Naive thymus-derived CD4-positive, alpha-beta T cell (primary cell): ENCODE results near the gene SCFD1. TPM values are rescaled to one million over a fixed set of nuclear protein-coding genes. Genes with fewer than 3 reads are reported as not detected.

Experiments used
- ATAC-seq: fragments of 150-1000 bp; cut with Tn5 transposase; 2 replicates; pipeline ENCODE4 v1.10.0; 2021; ENCODE audit warnings: mild to moderate bottlenecking, moderate library complexity
- CTCF ChIA-PET: fragments of 350-600 bp; sonication (Branson Sonifier 250); formaldehyde crosslinking; loops from one replicate; lab custom pipeline; 2021; ENCODE audit warnings: antibody characterized with exemption; lab: Charles Lee
- POLR2A ChIA-PET: fragments of 350-600 bp; sonication (Branson Sonifier 250); formaldehyde crosslinking; loops from one replicate; lab custom pipeline; 2021; ENCODE audit warnings: antibody characterized with exemption, inconsistent platforms; lab: Charles Lee
- DNase-seq, 9 donors: peaks; one replicate each; pipeline versions ENCODE4 v3.0.0 to v3.0.0-alpha.2; 2020 to 2022; ENCODE audit warnings: mixed read lengths in 1 of 9
- H3K27ac ChIP-seq: one replicate; pipeline ENCODE4 v1.7.0; 2013; ENCODE audit warnings: mild to moderate bottlenecking, low read depth, low read length, moderate library complexity
- H3K27me3 ChIP-seq, 2 donors: one replicate each; pipeline ENCODE4 v1.7.0; 2013; ENCODE audit warnings: low read length in 2 of 2, mild to moderate bottlenecking in 2 of 2, moderate library complexity in 2 of 2; ENCODE audit not compliant: control insufficient read depth in 2 of 2, insufficient read depth in 2 of 2
- H3K36me3 ChIP-seq, 3 experiments: 1 replicate in 2 of 3; 2 replicates in 1 of 3; pipeline ENCODE4 v1.7.0; 2013; ENCODE audit warnings: low read length in 3 of 3, mild to moderate bottlenecking in 3 of 3, moderate library complexity in 1 of 3; ENCODE audit not compliant: insufficient read depth in 3 of 3, control insufficient read depth in 2 of 3
- H3K4me1 ChIP-seq, 2 donors: one replicate each; pipeline ENCODE4 v1.7.0; 2013; ENCODE audit warnings: low read length in 2 of 2, mild to moderate bottlenecking in 2 of 2, moderate library complexity in 1 of 2; ENCODE audit not compliant: control insufficient read depth in 2 of 2, insufficient read depth in 2 of 2
- H3K4me3 ChIP-seq: 2 replicates; pipeline ENCODE4 v1.7.0; 2013; ENCODE audit warnings: mild to moderate bottlenecking, low read length
- H3K9me3 ChIP-seq, 3 experiments: 1 replicate in 2 of 3; 2 replicates in 1 of 3; pipeline ENCODE4 v1.7.0; 2013; ENCODE audit warnings: low read length in 3 of 3; ENCODE audit not compliant: control insufficient read depth in 2 of 3
- H3K27ac Mint-ChIP-seq, 9 donors: one replicate each; pipeline ENCODE4 v1.8.0; 2020 to 2022; ENCODE audit warnings: mixed read lengths in 9 of 9, mild to moderate bottlenecking in 8 of 9, moderate library complexity in 5 of 9, inconsistent platforms in 2 of 9
- H3K27me3 Mint-ChIP-seq, 5 donors: one replicate each; pipeline ENCODE4 v1.8.0; 2021 to 2022; ENCODE audit warnings: mixed read lengths in 5 of 5, mild to moderate bottlenecking in 1 of 5
- H3K36me3 Mint-ChIP-seq, 5 donors: one replicate each; pipeline ENCODE4 v1.8.0; 2020 to 2022; ENCODE audit warnings: mixed read lengths in 5 of 5, mild to moderate bottlenecking in 3 of 5, inconsistent platforms in 1 of 5
- H3K4me1 Mint-ChIP-seq, 7 donors: one replicate each; pipeline ENCODE4 v1.8.0; 2020 to 2022; ENCODE audit warnings: mixed read lengths in 7 of 7, mild to moderate bottlenecking in 3 of 7, inconsistent platforms in 1 of 7
- H3K4me3 Mint-ChIP-seq, 10 donors: one replicate each; pipeline ENCODE4 v1.8.0; 2020 to 2022; ENCODE audit warnings: mild to moderate bottlenecking in 10 of 10, mixed read lengths in 10 of 10, moderate library complexity in 6 of 10, inconsistent platforms in 2 of 10
- H3K9me3 Mint-ChIP-seq, 11 donors: one replicate each; pipeline ENCODE4 v1.8.0; 2020 to 2022; ENCODE audit warnings: mixed read lengths in 11 of 11, mild to moderate bottlenecking in 4 of 11, inconsistent platforms in 1 of 11, moderate library complexity in 1 of 11
- intact Hi-C, 2 donors: fragments of 100-400 bp; cut with micrococcal nuclease; formaldehyde crosslinking; loops; one replicate each; pipeline ENCODE4 v1.15.1; 2023
- polyA plus RNA-seq, 2 donors: library from polyadenylated mRNA; unstranded; fragments of 300-500 nt; fragmentation: Illumina TruSeq; gene quantifications; one replicate each; pipeline ENCODE4 v1.2.3, GENCODE V29; 2021
- total RNA-seq, 6 experiments: library from RNA in 5 of 6; stranded (reverse) in 5 of 6; gene quantifications; 1 replicate in 5 of 6; 2 replicates in 1 of 6; pipeline ENCODE4 v1.2.3 and lab custom pipeline; 2021 to 2026

SCFD1 gene
- total and polyA plus RNA-seq, 7 experiments from 2014 or later, result 59.5 to 75.4 (median 66.0) TPM

DNA sequence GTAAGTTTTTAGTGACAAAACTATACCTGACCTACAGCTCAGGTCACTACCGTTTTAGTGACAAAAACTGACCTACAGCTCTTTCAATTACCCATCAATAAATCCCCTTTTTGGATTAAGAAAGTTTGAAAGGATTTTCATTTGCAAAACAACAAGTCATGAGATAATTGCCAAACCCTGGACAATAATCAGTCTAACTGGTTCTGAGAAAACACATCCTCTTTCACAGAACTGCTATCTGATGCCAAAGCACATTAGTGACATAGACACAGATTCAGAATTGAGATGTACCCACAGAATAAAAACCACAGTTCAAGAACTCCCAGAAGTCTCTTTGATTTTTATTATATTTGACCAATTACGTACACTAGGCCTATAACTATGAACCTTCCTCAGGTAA lies 126.2 kb downstream of the SCFD1 start:
- Histone ChIP-seq H3K4me1 (no peaks in the 10 kb centered on the region), H3K27ac (no peak overlapping the region), H3K36me3 (no peaks in the 10 kb centered on the region), H3K9me3 (no peaks in the 10 kb centered on the region), H3K4me3 (no peak overlapping the region), H3K27me3 (no peaks in the 10 kb centered on the region)
- Mint-ChIP-seq H3K27ac (no peak overlapping the region), H3K36me3 (no peaks in the 10 kb centered on the region), H3K4me3 (no peak overlapping the region), H3K4me1 (no peaks in the 10 kb centered on the region), H3K27me3 (peaks cover 0 to 17% (median 8%) of the 10 kb centered on the region in 5 donors), H3K9me3 (peaks cover 0 to under 1% (median 0%) of the 10 kb centered on the region in 11 donors)
- ChIA-PET CTCF (no interaction called here), POLR2A (no interaction called here)
- DNase-seq (no peak), ATAC-seq (peak; percentile 48)
- intact Hi-C loops, result no loop called here

- no peaks in the 10 kb centered on the region for H3K4me1 ChIP-seq
- intact Hi-C loops, result loop anchor here in 1 of 2 donors (1.0 kb wide), 1 partner anchor 96 kb away; no protein-coding TSS in a partner anchor
- peaks cover 4 to 17% (median 9%) of the 10 kb centered on the region in 5 donors for H3K27me3 Mint-ChIP-seq
- H3K27ac ChIP-seq, result no peak overlapping the region
- H3K27ac Mint-ChIP-seq, result no peak overlapping the region
- no peaks in the 10 kb centered on the region for H3K9me3 ChIP-seq
- no peaks in the 10 kb centered on the region for H3K27me3 ChIP-seq
- DNase-seq (peak in 2 of 9 donors; percentile 2 to 4), ATAC-seq (no peak)
- ChIA-PET CTCF (no interaction called here), POLR2A (no interaction called here)
- no peaks in the 10 kb centered on the region for H3K9me3 Mint-ChIP-seq
- no peaks in the 10 kb centered on the region for H3K36me3 Mint-ChIP-seq
- no peaks in the 10 kb centered on the region for H3K4me1 Mint-ChIP-seq
- H3K4me3 ChIP-seq, result no peak overlapping the region
- H3K36me3 ChIP-seq, result no peaks in the 10 kb centered on the region
- no peak overlapping the region for H3K4me3 Mint-ChIP-seq
Measured at GRCh38 chr14:30751646-30752416, 129.7 kb downstream of the SCFD1 start.

- Mint-ChIP-seq H3K9me3 (no peaks in the 10 kb centered on the region), H3K27ac (no peak overlapping the region), H3K36me3 (no peaks in the 10 kb centered on the region), H3K27me3 (peaks cover 0 to 17% (median 8%) of the 10 kb centered on the region in 5 donors), H3K4me1 (no peaks in the 10 kb centered on the region), H3K4me3 (no peak overlapping the region)
- ATAC-seq (no peak), DNase-seq (no peak)
- POLR2A ChIA-PET, result no interaction called here
- no peaks in the 10 kb centered on the region for H3K9me3 ChIP-seq
- H3K4me3 ChIP-seq, result no peak overlapping the region
- H3K36me3 ChIP-seq, result no peaks in the 10 kb centered on the region
- CTCF ChIA-PET, result no interaction called here
- no peak overlapping the region for H3K27ac ChIP-seq
- H3K4me1 ChIP-seq, result no peaks in the 10 kb centered on the region
- H3K27me3 ChIP-seq, result no peaks in the 10 kb centered on the region
- intact Hi-C loops, result no loop called here
Measured at GRCh38 chr14:30753452-30753851, 131.3 kb downstream of the SCFD1 start.

- no peak overlapping the region for H3K27ac Mint-ChIP-seq
- intact Hi-C loops, result no loop called here
- no peak overlapping the region for H3K4me3 ChIP-seq
- no peaks in the 10 kb centered on the region for H3K9me3 Mint-ChIP-seq
- H3K9me3 ChIP-seq, result no peaks in the 10 kb centered on the region
- ChIA-PET CTCF (no interaction called here), POLR2A (no interaction called here)
- H3K27me3 Mint-ChIP-seq, result peaks cover 0 to 17% (median 12%) of the 10 kb centered on the region in 5 donors
- H3K4me1 ChIP-seq, result no peaks in the 10 kb centered on the region
- DNase-seq, result no peak
- no peaks in the 10 kb centered on the region for H3K27me3 ChIP-seq
- H3K4me1 Mint-ChIP-seq, result no peaks in the 10 kb centered on the region
- H3K36me3 ChIP-seq, result no peaks in the 10 kb centered on the region
- ATAC-seq, result no peak
- no peaks in the 10 kb centered on the region for H3K36me3 Mint-ChIP-seq
- no peak overlapping the region for H3K27ac ChIP-seq
- no peak overlapping the region for H3K4me3 Mint-ChIP-seq
Measured at GRCh38 chr14:30754778-30755177, 132.7 kb downstream of the SCFD1 start.

- no peak overlapping the region for H3K27ac ChIP-seq
- ChIA-PET POLR2A (no interaction called here), CTCF (no interaction called here)
- H3K4me3 Mint-ChIP-seq, result no peak overlapping the region
- H3K4me1 ChIP-seq, result no peaks in the 10 kb centered on the region
- H3K9me3 ChIP-seq, result no peaks in the 10 kb centered on the region
- H3K36me3 Mint-ChIP-seq, result no peaks in the 10 kb centered on the region
- no peak for ATAC-seq
- H3K27me3 ChIP-seq, result no peaks in the 10 kb centered on the region
- intact Hi-C loops, result no loop called here
- H3K4me3 ChIP-seq, result no peak overlapping the region
- peaks cover 0 to 18% (median 15%) of the 10 kb centered on the region in 5 donors for H3K27me3 Mint-ChIP-seq
- H3K4me1 Mint-ChIP-seq, result no peaks in the 10 kb centered on the region
- H3K36me3 ChIP-seq, result no peaks in the 10 kb centered on the region
- no peak overlapping the region for H3K27ac Mint-ChIP-seq
- no peak for DNase-seq
- peaks cover 0 to 8% (median under 1%) of the 10 kb centered on the region in 11 donors for H3K9me3 Mint-ChIP-seq
Measured at GRCh38 chr14:30756594-30756993, 134.5 kb downstream of the SCFD1 start.

DNA sequence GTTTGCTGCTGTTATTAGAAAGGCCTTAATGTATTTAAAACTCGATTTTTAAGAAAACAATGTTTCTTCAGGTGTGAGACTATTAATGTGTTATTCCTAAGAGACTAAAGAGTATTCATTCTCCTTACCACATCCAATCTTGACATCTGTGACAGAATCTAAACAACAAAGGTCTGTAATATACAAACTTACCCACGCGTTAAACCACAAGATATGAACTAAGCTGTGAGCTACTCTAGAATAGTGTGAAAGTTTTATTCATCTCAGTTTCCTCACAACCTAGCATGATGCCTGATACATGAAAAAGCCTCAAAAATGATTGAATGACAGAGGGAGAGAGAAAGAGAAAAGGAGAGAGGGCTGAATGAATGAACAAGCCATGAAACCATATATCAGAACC lies 135.0 kb downstream of the SCFD1 start:
- no peak for ATAC-seq
- Mint-ChIP-seq H3K4me3 (no peak overlapping the region), H3K4me1 (no peaks in the 10 kb centered on the region), H3K36me3 (no peaks in the 10 kb centered on the region), H3K27ac (no peak overlapping the region), H3K27me3 (peaks cover 0 to 18% (median 15%) of the 10 kb centered on the region in 5 donors), H3K9me3 (peaks cover 0 to 13% (median 2%) of the 10 kb centered on the region in 11 donors)
- intact Hi-C loops, result no loop called here
- ChIA-PET CTCF (no interaction called here), POLR2A (no interaction called here)
- Histone ChIP-seq H3K27ac (no peak overlapping the region), H3K4me1 (no peaks in the 10 kb centered on the region), H3K9me3 (no peaks in the 10 kb centered on the region), H3K27me3 (no peaks in the 10 kb centered on the region), H3K4me3 (no peak overlapping the region), H3K36me3 (no peaks in the 10 kb centered on the region)
- DNase-seq, result no peak
